OCI-LY3 (cell line): ENCODE data around the gene AHNAK.

Experiments
- H2AFZ ChIP-seq: fragments of 200-600, 300-600 bp; shearing (Covaris generic); 2 replicates; pipeline ENCODE4 v1.6.0; 2014; ENCODE audit warnings: antibody characterized with exemption, low read depth, low read length
- H3K27ac ChIP-seq: fragments of 200-600, 300-600 bp; sonication (generic); 2 replicates; pipeline ENCODE4 v1.5.1; 2014; ENCODE audit warnings: mild to moderate bottlenecking, low read length, moderate library complexity, mixed read lengths
- H3K27me3 ChIP-seq: fragments of 200-600, 300-600 bp; sonication (generic); 2 replicates; pipeline ENCODE4 v1.6.1; 2014; ENCODE audit warnings: low read depth, low read length, mixed read lengths
- H3K36me3 ChIP-seq: fragments of 200-600, 300-600 bp; sonication (generic); replicated peaks from 2 replicates; pipeline ENCODE3; 2014; ENCODE audit warnings: low read depth, low read length, mixed read lengths
- H3K4me1 ChIP-seq: fragments of 300-600, 200-600 bp; sonication (generic); 2 replicates; pipeline ENCODE4 v1.6.1; 2014; ENCODE audit warnings: low read length, mixed read lengths
- H3K4me2 ChIP-seq: fragments of 200-600, 300-600 bp; sonication (generic); 2 replicates; pipeline ENCODE4 v1.6.1; 2014; ENCODE audit warnings: low read length, mixed read lengths
- H3K4me3 ChIP-seq: fragments of 300-600, 200-600 bp; sonication (generic); 2 replicates; pipeline ENCODE4 v1.5.1; 2014; ENCODE audit warnings: antibody characterized with exemption, mild to moderate bottlenecking, low read length, moderate library complexity
- H3K79me2 ChIP-seq: fragments of 300-600, 200-600 bp; shearing (Covaris generic); 2 replicates; pipeline ENCODE4 v1.6.1; 2014; ENCODE audit warnings: mild to moderate bottlenecking, low read length, mixed read lengths
- H3K9ac ChIP-seq: fragments of 300-600, 200-600 bp; shearing (Covaris generic); 2 replicates; pipeline ENCODE4 v1.6.0; 2014; ENCODE audit warnings: mild to moderate bottlenecking, low read length, moderate library complexity
- H3K9me3 ChIP-seq: fragments of 200-600, 300-600 bp; shearing (Covaris generic); 2 replicates; pipeline ENCODE4 v1.6.1; 2014; ENCODE audit warnings: low read length, mixed read lengths; ENCODE audit not compliant: insufficient read depth
- H4K20me1 ChIP-seq: fragments of 200-600, 300-600 bp; sonication (generic); 2 replicates; pipeline ENCODE4 v1.6.1; 2016; ENCODE audit warnings: low read length, mixed read lengths; ENCODE audit not compliant: insufficient read depth
- CTCF ChIP-seq: fragments of 200-600, 300-600 bp; sonication (generic); IDR thresholded peaks from 2 replicates; pipeline ENCODE4 v1.5.1; 2014; ENCODE audit warnings: antibody characterized with exemption, low read length, low read depth
- EZH2phosphoT487 ChIP-seq: fragments of 200-600 bp; shearing (Covaris generic); IDR thresholded peaks from 2 replicates; pipeline ENCODE4 v1.6.1; 2018; ENCODE audit warnings: antibody characterized with exemption, mixed run types, low read depth

The AHNAK gene

GRCh38 chr11:62505059-62505439 lies 41.6 kb downstream of the AHNAK start:
- Histone ChIP-seq H3K4me2 (no peak overlapping the region), H4K20me1 (0 out of 2 replicates have a peak, but pooled peaks cover 3% of the 10 kb centered on the region), H3K79me2 (no peaks in the 10 kb centered on the region), H3K9me3 (no peaks in the 10 kb centered on the region), H3K27me3 (peaks cover 14% of the 10 kb centered on the region; the same call in 1 of the 2 replicates), H3K4me1 (peaks cover 13% of the 10 kb centered on the region), H3K36me3 (no peaks in the 10 kb centered on the region), H2AFZ (no peak overlapping the region), H3K9ac (no peak overlapping the region), H3K4me3 (no peak overlapping the region), H3K27ac (no peak overlapping the region)
- TF ChIP-seq EZH2phosphoT487 (no peak), CTCF (no peak)

DNA sequence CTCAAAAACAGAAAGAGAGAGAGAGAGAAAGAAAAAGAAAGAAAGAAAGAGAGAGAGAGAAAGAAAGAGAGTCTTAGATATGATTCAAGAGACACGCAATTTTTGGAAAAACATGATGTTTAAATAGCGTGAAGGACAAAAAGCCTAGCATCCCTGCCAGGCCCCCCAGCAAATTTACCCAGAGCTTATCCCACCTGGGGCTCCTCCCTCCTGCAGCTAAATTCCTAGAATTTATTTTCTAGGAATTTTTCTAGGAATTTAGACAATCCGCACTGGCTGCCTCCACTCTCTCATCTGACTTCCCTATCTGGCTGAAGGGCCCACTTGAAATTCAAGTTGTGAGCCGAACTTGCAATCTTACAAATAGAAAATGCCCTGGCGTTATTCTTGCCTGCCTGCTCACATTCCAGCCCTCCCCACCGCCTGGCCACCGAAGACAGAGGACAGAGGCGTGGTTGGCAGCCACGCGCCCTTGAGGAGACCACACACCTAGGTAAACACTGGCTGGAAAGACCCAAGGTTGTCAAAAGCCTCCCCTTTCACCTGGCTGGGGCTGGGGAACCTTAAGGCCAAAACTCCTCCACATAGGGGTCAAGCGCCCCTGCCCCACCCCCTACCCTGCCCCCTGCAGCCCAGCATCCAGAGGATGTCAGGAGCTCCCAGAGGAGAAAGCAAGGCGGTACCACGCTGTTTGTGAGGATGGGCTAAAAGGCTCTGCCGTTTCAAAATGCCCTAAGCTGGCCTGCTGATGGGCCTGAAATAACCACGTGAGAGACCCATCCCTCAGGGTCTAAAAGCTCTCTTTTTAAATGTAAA lies 42.2 kb downstream of the AHNAK start:
- Histone ChIP-seq H3K9ac (no peak overlapping the region), H3K27me3 (peaks cover 14% of the 10 kb centered on the region; the same call in 1 of the 2 replicates), H3K4me2 (no peak overlapping the region), H2AFZ (no peak overlapping the region), H3K36me3 (no peaks in the 10 kb centered on the region), H3K79me2 (no peaks in the 10 kb centered on the region), H3K4me1 (peaks cover 13% of the 10 kb centered on the region), H3K27ac (no peak overlapping the region), H3K9me3 (no peaks in the 10 kb centered on the region), H3K4me3 (no peak overlapping the region), H4K20me1 (0 out of 2 replicates have a peak, but pooled peaks cover 3% of the 10 kb centered on the region)
- TF ChIP-seq EZH2phosphoT487 = no peak
- TF ChIP-seq CTCF = no peak

DNA sequence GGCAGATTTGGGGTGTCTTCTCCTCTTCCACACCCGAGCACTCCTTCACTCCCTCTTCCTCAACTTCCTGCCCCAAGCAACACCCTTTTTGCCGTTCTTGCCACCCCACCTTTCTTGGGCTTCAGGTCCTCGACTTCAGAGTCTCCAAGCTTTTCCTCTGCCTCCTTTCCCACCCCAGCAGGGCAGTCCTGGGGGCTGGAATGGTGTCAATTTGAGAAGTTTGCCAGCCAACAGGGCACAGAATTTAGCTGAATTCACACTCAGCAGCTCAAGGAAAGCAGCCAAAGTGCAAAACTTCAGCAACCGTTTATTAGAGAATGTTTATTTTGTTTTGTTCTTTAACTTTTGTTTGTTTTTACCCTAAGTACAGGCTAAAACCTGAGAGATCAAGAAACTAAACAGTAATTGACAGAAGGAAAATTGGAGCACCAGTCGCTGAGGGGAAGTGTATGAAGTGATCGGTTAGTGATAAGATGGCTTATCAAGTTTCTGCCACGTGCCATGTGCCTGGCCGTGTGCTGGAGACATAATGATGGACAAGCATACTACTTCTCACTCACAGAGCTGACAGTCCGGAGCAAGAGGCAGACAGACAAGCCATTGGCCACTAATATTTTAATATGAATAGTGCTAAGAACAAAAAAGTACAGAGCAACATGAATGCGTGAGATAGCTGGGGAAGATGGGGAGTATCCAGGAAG lies 44.4 kb downstream of the AHNAK start:
- no peak overlapping the region for H3K4me3 ChIP-seq
- peaks cover 14% of the 10 kb centered on the region; the same call in 1 of the 2 replicates for H3K27me3 ChIP-seq
- no peak overlapping the region for H3K9ac ChIP-seq
- H3K4me2 ChIP-seq = no peak overlapping the region
- no peaks in the 10 kb centered on the region for H3K79me2 ChIP-seq
- H2AFZ ChIP-seq = no peak overlapping the region
- no peaks in the 10 kb centered on the region for H3K36me3 ChIP-seq
- H3K4me1 ChIP-seq = no peaks in the 10 kb centered on the region
- H3K27ac ChIP-seq = no peak overlapping the region
- H4K20me1 ChIP-seq = 0 out of 2 replicates have a peak, but pooled peaks cover 3% of the 10 kb centered on the region
- no peaks in the 10 kb centered on the region for H3K9me3 ChIP-seq
- no peak for TF ChIP-seq CTCF
- no peak for TF ChIP-seq EZH2phosphoT487

DNA sequence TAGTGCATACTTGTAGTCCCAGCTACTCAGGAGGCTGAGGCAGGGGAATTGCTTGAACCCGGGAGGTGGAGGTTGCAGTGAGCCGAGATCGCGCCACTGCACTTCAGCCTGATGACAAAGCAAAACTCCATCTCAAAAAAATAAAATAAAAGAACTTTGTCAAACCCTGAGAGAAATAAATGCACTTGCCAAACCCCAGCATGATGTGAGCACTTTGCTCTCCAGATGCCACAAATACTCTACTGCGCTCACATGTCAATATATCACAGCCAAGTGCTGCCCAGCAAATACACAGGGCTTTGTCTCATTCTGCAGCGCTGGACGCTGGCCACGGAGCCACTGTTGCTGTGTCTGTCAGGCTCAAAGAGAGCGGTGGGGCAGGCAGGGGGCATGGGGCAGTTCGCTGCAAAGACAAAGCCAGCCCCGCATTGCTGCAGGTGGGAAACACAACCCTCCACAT lies 45.1 kb downstream of the AHNAK start:
- H2AFZ ChIP-seq = no peak overlapping the region
- no peaks in the 10 kb centered on the region for H3K79me2 ChIP-seq
- H3K27me3 ChIP-seq = peaks cover 14% of the 10 kb centered on the region; the same call in 1 of the 2 replicates
- H3K9me3 ChIP-seq = no peaks in the 10 kb centered on the region
- H3K4me1 ChIP-seq = no peaks in the 10 kb centered on the region
- no peak overlapping the region for H3K9ac ChIP-seq
- H3K27ac ChIP-seq = no peak overlapping the region
- H3K36me3 ChIP-seq = no peaks in the 10 kb centered on the region
- H3K4me3 ChIP-seq = no peak overlapping the region
- H4K20me1 ChIP-seq = 0 out of 2 replicates have a peak, but pooled peaks cover 3% of the 10 kb centered on the region
- TF ChIP-seq CTCF (no peak), EZH2phosphoT487 (no peak)
- no peak overlapping the region for H3K4me2 ChIP-seq
